Upper lobe of left lung (tissue), 4 donors: ENCODE data around the gene FAM219B.

ENCODE experiments used
- POLR2A ChIP-seq, 4 donors: fragments of 450-650 bp; IDR thresholded peaks; one replicate each; pipeline ENCODE4 v1.5.1; 2016 to 2017; ENCODE audit warnings: antibody characterized with exemption in 4 of 4, mild to moderate bottlenecking in 2 of 4
- TF ChIP-seq, protein P1 (sequence below), 6 experiments: fragments of 450-650 bp in 4 of 6; fragments of 200-600 bp in 2 of 6; sonication (generic) in 2 of 6; IDR thresholded peaks; one replicate each; pipeline ENCODE4 v1.5.1; 2016 to 2019; ENCODE audit warnings: antibody characterized with exemption in 6 of 6

DNA sequence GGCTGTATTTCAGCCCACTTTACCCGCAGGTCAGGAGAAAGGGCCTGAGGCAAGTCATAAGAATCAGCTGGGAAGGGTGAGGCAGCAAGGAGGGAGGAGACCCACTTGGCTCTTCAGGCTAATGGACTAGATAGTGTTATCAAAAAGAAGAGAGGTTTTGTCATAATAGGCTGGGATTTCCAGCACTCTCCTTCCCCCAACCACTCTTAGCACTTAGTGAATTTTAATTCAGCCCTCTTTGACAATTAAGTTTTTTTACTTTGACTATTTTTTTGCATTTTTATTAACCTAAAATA, 16.0 kb downstream of the FAM219B start:
- TF ChIP-seq POLR2A (IDR thresholded peaks at IDR 0.05) = no peak
- TF ChIP-seq, protein P1, sequence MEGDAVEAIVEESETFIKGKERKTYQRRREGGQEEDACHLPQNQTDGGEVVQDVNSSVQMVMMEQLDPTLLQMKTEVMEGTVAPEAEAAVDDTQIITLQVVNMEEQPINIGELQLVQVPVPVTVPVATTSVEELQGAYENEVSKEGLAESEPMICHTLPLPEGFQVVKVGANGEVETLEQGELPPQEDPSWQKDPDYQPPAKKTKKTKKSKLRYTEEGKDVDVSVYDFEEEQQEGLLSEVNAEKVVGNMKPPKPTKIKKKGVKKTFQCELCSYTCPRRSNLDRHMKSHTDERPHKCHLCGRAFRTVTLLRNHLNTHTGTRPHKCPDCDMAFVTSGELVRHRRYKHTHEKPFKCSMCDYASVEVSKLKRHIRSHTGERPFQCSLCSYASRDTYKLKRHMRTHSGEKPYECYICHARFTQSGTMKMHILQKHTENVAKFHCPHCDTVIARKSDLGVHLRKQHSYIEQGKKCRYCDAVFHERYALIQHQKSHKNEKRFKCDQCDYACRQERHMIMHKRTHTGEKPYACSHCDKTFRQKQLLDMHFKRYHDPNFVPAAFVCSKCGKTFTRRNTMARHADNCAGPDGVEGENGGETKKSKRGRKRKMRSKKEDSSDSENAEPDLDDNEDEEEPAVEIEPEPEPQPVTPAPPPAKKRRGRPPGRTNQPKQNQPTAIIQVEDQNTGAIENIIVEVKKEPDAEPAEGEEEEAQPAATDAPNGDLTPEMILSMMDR (IDR thresholded peaks at IDR 0.05) = no peak
